ENCODE data around the gene TPP1. TPM values are rescaled to one million over a fixed set of nuclear protein-coding genes. Genes with fewer than 3 reads are reported as not detected.

The TPP1 gene
- total RNA-seq, 1 donor from 2014 or later: 50.1 TPM

GRCh38 chr11:6655790-6656583, 36.8 kb upstream of the TPP1 start, which contains the start of gene DCHS1:
Gene DCHS1 (minus strand): TSS chr11:6655809. CDS start chr11:6641613, 14,196 bp downstream.
- peak within 1 kb of the TSS; percentile 76 for H3K4me3 Mint-ChIP-seq
- H3K4me1 Mint-ChIP-seq: peaks cover 12% of the 10 kb centered on the region
- peaks cover 18% of the 10 kb centered on the region for H3K27me3 Mint-ChIP-seq (ENCODE audit: low read depth)
- no peak for TF ChIP-seq CTCF (IDR thresholded peaks at IDR 0.05; ENCODE audit: unreplicated experiment)
- H3K27ac Mint-ChIP-seq: peak within 1 kb of the TSS; percentile 83
- no peaks in the 10 kb centered on the region for H3K36me3 Mint-ChIP-seq
- no peaks in the 10 kb centered on the region for H3K9me3 Mint-ChIP-seq
- DNase-seq (ENCODE audit: low spot score in 2 of 2, unreplicated experiment in 2 of 2): peak in 1 of 2 experiments; percentile 65

GRCh38 chr11:6655020-6655789, 36.0 kb upstream of the TPP1 start:
- Mint-ChIP-seq H3K27ac (no peak overlapping the region), H3K4me3 (no peak overlapping the region), H3K36me3 (no peaks in the 10 kb centered on the region), H3K9me3 (no peaks in the 10 kb centered on the region), H3K27me3 (ENCODE audit: low read depth) (peaks cover 18% of the 10 kb centered on the region), H3K4me1 (peaks cover 12% of the 10 kb centered on the region)
- TF ChIP-seq CTCF (IDR thresholded peaks at IDR 0.05; ENCODE audit: unreplicated experiment): no peak
- DNase-seq (ENCODE audit: low spot score in 2 of 2, unreplicated experiment in 2 of 2): no peak

- no peak overlapping the region for H3K4me3 Mint-ChIP-seq
- no peak for TF ChIP-seq CTCF (IDR thresholded peaks at IDR 0.05; ENCODE audit: unreplicated experiment)
- no peak overlapping the region for H3K27ac Mint-ChIP-seq
- no peaks in the 10 kb centered on the region for H3K9me3 Mint-ChIP-seq
- DNase-seq (ENCODE audit: low spot score in 2 of 2, unreplicated experiment in 2 of 2): no peak
- H3K36me3 Mint-ChIP-seq: no peaks in the 10 kb centered on the region
- H3K27me3 Mint-ChIP-seq (ENCODE audit: low read depth): peaks cover 18% of the 10 kb centered on the region
- H3K4me1 Mint-ChIP-seq: peaks cover 12% of the 10 kb centered on the region
These were observed 35.2 kb upstream of the TPP1 start for GRCh38 chr11:6654281-6655019.

GRCh38 chr11:6653656-6654055, 34.4 kb upstream of the TPP1 start:
- no peak for DNase-seq (ENCODE audit: low spot score in 2 of 2, unreplicated experiment in 2 of 2)
- no peak for TF ChIP-seq CTCF (IDR thresholded peaks at IDR 0.05; ENCODE audit: unreplicated experiment)
- peaks cover 18% of the 10 kb centered on the region for H3K27me3 Mint-ChIP-seq (ENCODE audit: low read depth)
- H3K4me3 Mint-ChIP-seq: no peak overlapping the region
- no peaks in the 10 kb centered on the region for H3K36me3 Mint-ChIP-seq
- no peak overlapping the region for H3K27ac Mint-ChIP-seq
- H3K9me3 Mint-ChIP-seq: no peaks in the 10 kb centered on the region
- peaks cover 12% of the 10 kb centered on the region for H3K4me1 Mint-ChIP-seq

GRCh38 chr11:6653097-6653496, 33.9 kb upstream of the TPP1 start:
- Mint-ChIP-seq H3K9me3 (no peaks in the 10 kb centered on the region), H3K4me1 (peaks cover 12% of the 10 kb centered on the region), H3K27ac (no peak overlapping the region), H3K4me3 (no peak overlapping the region), H3K27me3 (ENCODE audit: low read depth) (peaks cover 17% of the 10 kb centered on the region), H3K36me3 (no peaks in the 10 kb centered on the region)
- TF ChIP-seq CTCF (IDR thresholded peaks at IDR 0.05; ENCODE audit: unreplicated experiment): no peak
- DNase-seq (ENCODE audit: low spot score in 2 of 2, unreplicated experiment in 2 of 2): no peak

Measured in mesothelial cell of epicardium (in vitro differentiated cells).